ENCODE measurements around the gene EFCAB9.

Gene EFCAB9

GRCh38 chr5:172245046-172245445 is 51.1 kb downstream of the EFCAB9 start:
- DNase-seq = no peak

- DNase-seq = no peak
Observed at GRCh38 chr5:172245703-172246125, 51.7 kb downstream of the EFCAB9 start.

GRCh38 chr5:172248637-172249036 is 54.7 kb downstream of the EFCAB9 start:
- no peak for DNase-seq

- no peak for DNase-seq
Observed at GRCh38 chr5:172251419-172251818, 57.4 kb downstream of the EFCAB9 start.

GRCh38 chr5:172252501-172252900 is 58.5 kb downstream of the EFCAB9 start:
- DNase-seq = no peak
